ENCODE measurements around the gene SOX18.

The SOX18 gene

GRCh38 chr20:64080013-64080812 lies 30.8 kb upstream of the SOX18 start, which contains the start of gene OPRL1:
TSS of gene OPRL1 (plus strand) at chr20:64080082. CDS start at chr20:64092721, 12,639 bp downstream.
- DNase-seq, result no peak

- DNase-seq, result peak; percentile 62
These were observed 30.0 kb upstream of the SOX18 start, which contains the start of gene RGS19 for GRCh38 chr20:64079273-64080012. TSS of gene RGS19 (minus strand) at chr20:64079518. CDS start at chr20:64076886, 2,632 bp downstream.

DNA sequence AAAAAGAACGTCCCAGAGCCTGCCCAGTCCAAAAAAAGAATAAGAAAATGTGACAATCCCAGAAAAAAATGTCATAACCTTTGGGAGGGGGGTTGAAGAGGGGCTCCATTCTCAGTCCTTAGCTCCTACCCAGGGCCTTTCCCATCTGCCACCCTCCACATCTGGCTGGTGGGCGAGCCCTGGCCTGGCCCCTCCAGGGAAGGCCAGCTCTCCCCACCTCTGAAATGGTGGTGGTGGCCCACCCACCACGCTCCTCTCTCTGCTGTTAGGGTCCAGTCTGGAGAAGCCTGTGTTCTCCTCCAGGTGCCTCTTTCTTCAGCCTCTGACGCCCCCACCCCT lies 29.5 kb upstream of the SOX18 start:
- no peak for DNase-seq

DNA sequence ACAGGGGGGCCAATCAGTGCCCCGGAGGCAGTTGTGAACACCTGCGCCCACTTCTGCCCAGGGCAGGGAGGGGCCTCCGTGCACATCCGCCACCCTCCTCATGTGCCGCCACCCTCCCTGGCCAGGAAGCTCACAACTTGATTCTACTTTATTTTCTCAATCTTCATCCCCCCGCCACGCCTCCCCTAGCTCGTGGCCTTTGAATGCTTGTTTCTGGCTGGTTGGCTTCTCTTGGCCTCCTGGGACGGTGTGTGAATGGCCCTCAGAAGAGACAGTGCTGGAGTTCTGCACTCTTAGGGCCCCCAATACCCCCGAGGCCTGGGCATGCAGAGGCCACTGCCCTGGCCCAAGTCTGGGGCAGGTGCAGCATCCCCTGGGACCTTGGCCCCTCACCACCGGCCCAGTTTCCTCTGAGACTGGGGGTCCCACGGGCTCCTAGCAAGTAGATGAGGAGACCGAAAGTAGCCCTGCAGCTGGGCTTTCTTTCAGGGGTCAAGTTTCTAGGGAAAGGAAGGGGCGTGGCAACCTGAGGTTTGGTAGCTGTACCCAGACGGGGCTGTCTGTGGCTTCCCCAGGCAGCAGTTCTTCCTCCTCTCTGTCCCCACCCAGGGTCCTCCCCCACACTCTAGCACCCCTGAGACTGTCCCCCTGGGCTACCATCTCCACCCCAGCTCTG lies 28.6 kb upstream of the SOX18 start:
- peak; percentile 50 for DNase-seq

- no peak for DNase-seq
These were observed 28.1 kb upstream of the SOX18 start for GRCh38 chr20:64077541-64077875.

DNA sequence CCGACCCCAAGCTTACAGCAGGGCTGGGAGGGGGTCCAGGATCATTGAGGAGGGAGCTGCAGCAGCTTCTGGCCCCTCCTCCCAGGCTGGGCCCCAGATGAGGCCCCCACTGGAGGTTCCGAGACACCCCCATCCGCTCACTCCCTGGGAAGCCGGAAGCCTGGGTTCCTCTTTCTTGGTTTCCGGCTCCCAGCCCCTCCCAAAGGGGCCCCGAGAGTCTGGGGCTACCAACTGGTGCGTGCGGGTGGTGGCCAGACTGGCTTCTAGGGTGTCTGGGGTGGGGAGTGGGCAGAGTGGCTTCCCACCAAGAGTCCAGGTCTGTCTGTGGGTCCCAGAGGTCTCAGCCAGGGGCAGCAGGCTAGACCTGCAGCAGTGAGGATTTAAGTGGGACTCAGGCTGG lies 27.7 kb upstream of the SOX18 start:
- peak; percentile 40 for DNase-seq

DNA sequence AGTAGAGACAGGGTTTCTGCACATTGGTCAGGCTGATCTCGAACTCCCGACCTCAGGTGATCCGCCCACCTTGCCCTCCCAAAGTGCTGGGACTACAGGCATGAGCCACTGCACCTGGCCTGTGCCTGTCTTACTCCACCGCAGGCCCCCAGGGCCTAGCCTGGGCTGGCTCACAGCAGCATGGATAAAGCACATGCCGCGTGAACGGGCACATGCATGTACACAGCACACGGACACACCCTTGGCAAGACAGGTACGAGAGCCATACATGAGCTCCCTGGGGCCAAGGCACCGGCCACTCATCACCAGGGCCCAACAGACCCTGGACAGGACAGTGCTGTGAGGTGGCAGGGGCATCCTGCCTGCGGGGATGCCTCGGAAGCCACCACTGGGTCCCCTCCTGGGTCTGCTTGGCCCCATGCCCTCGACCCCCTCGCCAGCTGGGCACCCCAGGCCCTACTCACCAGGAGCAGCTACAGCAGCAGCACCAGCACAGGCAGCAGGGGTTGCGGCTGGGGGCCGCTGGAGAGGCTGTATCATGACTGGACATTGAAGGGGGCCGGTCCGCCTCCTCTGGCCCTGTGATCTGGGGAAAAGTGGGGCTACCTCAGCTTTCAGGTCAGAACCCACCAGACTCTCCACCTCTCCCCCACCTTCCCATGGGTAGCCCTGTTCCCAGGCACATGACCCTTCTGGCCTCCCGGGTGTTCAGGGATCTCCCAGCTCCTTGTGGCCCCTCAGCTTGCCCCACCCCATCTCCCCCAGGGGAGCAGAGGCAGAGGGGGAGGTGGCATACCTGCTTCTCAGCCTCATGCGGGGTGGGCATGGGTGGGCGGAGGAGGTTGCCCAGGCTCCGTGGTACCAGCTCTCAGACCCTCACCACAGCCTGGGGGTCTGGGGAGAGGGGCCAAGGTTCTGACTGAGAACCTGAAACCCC lies 26.9 kb upstream of the SOX18 start:
- no peak for DNase-seq

- no peak for DNase-seq
These were observed 26.1 kb upstream of the SOX18 start for GRCh38 chr20:64075556-64075955.

DNA sequence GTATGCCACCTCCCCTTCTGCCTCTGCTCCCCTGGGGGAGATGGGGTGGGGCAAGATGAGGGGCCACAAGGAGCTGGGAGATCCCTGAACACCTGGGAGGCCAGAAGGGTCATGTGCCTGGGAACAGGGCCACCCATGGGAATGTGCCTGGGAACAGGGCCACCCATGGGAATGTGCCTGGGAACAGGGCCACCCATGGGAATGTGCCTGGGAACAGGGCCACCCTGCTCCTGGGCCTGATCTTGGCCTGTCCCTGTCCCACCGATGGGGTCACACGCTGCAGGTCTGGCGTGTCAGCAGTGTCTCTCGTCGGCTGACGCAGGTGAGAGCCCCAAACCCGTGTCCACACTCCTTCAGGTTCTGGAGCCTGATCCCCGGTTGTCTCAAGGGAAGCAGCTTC lies 25.5 kb upstream of the SOX18 start:
- DNase-seq, result no peak

DNA sequence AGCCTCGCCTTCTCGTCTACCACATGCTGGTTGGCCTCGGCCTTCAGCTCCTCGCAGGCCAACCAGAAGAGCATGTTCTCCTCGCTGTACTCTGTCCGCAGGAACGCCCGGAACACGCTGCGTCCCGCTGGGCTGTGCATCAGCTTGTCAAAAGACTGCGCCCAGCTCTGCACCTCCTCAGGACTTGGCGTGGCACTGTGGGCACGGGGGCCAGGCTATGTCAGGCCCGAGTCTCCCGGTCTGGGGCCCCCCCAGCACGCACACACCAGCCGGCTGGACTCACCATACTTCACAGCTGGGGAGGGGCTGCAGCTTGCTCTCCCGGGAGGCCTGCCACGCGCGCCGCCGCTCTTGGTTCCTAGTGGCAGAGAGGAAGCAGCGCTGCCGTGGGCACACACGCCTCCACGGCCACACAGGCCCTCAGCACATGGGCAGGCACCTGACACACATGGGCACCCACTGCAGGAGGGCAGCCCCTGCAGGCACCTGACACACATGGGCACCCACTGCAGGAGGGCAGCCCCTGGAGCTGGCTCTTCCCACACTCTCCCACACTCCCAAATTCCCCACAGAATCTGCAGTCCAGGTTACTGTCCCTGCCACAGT lies 24.8 kb upstream of the SOX18 start:
- DNase-seq, result no peak

- DNase-seq, result no peak
These were observed 24.2 kb upstream of the SOX18 start for GRCh38 chr20:64073476-64074183.

DNA sequence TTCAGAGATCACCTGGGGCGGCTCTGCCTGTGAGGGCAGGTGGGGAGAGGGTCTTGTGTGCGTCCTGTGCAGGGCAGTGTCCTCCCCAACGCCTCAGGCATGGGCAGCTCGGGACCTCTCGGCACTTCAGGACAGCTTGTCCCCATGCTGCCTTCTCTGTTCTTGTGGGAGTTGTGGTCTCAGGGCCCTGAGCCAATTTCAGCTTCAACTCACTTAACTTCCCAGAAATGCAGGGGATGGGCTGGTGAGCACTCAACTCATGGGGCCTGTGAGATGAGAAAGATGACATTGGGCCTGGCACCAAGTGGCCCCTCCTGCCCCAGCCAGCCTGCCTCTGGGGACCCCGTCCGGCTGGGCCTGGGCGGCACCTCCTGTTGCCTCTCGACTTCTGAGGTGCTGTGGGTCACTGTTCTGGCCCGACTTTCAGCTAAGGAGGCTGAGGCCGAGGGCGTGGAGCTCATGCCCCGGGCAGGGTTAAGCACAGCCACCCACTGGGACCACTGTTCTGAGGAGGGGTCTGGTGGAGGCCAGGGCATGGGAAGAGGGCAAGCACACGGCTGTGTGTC lies 23.1 kb upstream of the SOX18 start:
- DNase-seq, result no peak

GRCh38 chr20:64071341-64072332 lies 22.2 kb upstream of the SOX18 start:
- DNase-seq, result no peak

- no peak for DNase-seq
These were observed 21.0 kb upstream of the SOX18 start for GRCh38 chr20:64070244-64070993.

DNA sequence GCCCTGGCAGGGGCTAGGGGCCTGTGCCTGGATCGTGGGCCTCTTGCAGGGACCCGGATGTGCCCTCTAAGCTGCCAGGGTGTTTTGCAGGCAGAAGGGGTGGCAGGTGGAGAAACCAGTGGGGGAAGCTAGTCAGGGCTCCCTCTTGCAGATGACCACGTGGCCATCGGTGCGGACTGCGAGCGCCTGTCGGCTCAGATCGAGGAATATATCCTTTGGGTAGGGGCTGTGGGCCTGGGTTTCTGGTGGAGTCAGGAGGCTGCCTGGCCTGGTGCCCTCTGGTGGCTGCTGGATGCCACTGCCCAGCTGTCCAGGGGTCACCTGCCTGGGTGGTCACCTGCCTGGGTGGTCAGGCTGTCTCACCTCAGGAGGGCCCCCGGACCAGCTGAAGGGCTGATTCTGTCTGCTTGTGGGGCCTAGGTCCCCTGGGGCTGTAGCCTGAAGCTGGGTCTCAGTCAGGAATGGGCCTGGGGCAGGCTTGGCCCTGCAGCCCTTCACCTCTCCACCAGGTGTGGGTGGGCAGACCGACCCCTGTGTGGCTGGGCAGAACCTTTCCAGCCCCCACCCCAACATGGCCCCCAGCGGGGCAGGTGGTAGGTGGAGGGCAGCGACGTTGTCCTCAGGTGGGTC lies 20.3 kb upstream of the SOX18 start:
- DNase-seq, result peak; percentile 32

- DNase-seq, result no peak
These were observed 19.8 kb upstream of the SOX18 start for GRCh38 chr20:64069209-64069613.

DNA sequence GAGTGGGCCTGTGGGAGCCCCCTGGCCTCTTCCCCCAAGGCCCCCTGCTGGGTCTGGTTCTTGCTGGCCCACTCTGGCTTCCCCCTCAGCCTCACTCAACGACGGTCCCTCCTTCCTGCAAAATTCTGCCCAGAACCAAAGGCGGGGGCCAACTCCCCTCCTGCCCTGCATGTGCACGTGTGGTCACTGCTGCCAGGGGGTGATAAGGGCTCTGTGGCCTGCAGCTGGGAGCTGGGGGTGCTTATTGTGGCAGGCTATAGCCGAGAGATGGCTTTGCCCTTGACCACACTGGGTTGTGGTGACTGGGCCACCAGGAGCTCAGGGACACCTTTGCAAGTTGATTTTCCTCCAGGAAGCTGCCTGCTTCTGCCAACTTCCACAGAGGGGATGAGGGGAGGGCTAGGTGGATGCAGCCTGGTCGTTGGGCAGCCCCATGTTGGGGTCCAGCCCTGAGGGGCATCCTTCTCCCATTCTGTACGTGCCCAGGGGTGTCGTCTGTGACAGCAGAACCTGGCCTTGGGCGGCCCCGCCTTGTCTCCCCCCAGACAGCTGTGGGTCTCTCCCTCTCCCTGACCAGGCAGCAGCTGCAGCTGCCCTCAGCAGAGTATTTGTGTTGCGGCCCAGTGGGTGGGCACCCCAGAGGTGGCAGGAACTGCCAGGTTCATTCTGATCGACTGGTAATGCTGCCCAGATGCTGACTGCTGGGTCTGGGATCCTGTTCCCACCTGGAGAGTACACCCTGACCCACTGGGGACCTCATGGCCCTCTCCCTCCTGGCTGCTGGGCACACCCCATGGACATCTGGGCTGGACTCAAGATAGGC lies 19.2 kb upstream of the SOX18 start:
- DNase-seq, result no peak
